Hematopoietic multipotent progenitor cell (in vitro differentiated cells): ENCODE results near the gene FOXO1. TPM values are rescaled to one million over a fixed set of nuclear protein-coding genes. Genes with fewer than 3 reads are reported as not detected.

Source experiments
- DNase-seq, 3 donors: peaks; one replicate each; pipeline ENCODE4 v3.0.0-alpha.2; 2011 to 2015; ENCODE audit warnings: low read depth in 2 of 3, low spot score in 2 of 3
- total RNA-seq: library from RNA; depleted of rRNA; stranded (reverse); fragments of >200 nt; gene quantifications from one replicate; pipeline ENCODE4 v1.2.3, GENCODE V29; 2012

FOXO1 gene
- total RNA-seq, 1 donor: 21.8 TPM

DNA sequence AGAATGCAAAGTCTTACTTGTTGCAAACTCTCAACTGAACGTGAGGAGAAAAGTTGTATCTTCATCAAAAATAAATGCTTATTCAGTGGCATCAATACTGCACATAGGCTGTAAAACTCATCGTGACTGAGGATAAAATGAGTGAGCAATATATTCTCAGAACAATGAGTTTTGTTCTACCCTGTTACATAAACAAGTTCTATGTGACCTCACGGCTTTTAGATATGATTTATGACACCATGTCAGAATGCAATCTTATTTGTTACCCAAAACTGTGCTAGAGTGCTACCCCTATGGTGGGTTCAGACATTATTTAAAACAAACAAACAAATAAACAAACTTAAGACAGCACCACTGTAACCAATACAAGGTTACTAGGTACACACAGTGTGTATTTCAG is 55.4 kb downstream of the FOXO1 start:
- DNase-seq: no peak

DNA sequence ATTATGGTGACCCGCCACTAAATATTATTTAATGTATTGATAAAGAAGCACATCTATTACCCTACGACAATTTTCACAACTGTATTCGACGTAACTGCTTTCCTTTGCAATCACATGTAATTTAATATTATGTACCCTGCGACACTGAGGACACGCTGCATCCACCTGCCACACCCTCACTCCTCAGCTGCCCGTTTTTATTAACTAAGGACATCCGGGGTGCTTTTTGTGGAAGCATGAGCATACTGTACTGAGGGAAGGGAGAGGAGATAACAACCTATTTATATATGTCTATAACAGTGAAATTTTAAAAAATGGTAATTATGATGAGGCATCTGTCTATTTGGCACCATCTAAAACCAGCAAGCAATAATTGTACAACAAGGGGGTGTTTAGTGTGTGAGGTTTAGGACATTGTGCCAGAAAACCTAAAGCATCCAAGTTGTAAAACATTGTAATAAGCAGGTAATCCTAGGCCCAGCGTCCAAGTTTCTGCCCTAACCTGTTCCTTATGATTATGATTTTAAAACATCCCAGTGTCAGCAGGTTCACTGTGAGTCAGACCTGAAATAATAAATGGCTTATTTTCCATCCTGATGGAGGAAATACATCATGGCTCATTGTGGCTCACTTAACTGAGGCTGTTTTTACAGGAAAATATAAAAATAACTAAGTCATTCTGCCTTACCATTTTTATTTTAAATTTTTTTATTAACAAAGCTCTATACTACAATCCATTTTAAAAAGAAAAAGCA is 56.3 kb downstream of the FOXO1 start:
- DNase-seq: no peak

DNA sequence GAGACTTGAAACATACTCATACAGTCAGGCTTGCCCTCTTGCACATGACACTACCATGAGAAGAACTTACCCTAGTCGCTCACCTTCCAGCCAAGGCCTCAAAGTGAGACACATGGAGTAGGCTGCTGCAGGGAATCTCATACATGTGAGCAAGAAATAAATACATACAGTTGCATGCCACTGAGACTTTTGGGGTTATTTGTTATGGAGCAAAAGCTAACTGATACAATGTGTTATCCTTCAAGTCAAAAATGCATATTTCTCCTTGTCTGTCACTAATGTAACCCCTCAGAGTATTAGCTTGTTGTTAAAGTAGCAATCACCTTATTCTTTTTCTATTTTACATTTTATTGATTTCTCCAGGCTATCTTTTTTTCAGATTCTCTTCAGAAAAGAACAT is 58.1 kb downstream of the FOXO1 start:
- DNase-seq: no peak

- no peak for DNase-seq
Observed at GRCh38 chr13:40605573-40605972, 60.9 kb downstream of the FOXO1 start.

- DNase-seq: no peak
Observed at GRCh38 chr13:40604135-40604534, 62.3 kb downstream of the FOXO1 start.

- DNase-seq: no peak
Observed at GRCh38 chr13:40600149-40600751, 66.2 kb downstream of the FOXO1 start.

DNA sequence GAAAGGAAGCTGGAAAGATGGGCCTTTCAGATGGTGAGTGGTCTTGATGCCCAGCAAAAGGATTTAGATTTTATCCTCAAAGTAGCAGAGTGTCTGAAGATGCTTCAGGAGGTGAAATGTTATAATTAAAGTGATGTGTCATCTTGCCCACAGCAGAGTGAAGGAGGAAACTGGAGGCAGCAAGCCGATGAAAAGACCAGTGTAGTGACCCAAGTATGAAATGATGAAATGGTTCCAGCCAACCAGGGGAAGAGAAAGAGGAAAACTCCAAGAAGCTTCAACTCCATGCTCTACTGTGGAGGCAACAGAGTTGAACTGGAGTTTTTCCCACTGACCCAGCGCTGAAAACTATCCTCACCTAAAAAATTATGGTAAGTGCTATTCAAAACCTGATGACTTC is 66.7 kb downstream of the FOXO1 start:
- no peak for DNase-seq

GRCh38 chr13:40599124-40599523 is 67.3 kb downstream of the FOXO1 start:
- DNase-seq: no peak

DNA sequence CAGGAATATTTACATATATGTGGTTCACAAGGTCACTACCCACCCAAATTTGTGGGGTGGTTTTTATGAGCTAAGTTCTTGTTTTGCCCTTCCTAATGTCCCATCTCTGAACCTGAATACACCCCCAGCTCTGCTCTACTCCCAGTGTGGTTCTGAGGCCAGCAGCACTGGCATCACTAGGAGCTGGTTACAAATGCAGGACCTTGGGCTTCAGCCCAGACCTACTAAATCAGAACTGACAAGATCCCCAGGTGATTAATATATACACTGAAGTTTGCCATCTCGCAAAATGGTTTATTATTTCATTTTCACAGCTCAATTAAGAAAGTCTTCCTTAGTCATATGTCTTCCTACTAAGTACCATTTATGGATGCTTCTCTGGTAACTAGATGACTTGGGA is 67.9 kb downstream of the FOXO1 start:
- DNase-seq: no peak

DNA sequence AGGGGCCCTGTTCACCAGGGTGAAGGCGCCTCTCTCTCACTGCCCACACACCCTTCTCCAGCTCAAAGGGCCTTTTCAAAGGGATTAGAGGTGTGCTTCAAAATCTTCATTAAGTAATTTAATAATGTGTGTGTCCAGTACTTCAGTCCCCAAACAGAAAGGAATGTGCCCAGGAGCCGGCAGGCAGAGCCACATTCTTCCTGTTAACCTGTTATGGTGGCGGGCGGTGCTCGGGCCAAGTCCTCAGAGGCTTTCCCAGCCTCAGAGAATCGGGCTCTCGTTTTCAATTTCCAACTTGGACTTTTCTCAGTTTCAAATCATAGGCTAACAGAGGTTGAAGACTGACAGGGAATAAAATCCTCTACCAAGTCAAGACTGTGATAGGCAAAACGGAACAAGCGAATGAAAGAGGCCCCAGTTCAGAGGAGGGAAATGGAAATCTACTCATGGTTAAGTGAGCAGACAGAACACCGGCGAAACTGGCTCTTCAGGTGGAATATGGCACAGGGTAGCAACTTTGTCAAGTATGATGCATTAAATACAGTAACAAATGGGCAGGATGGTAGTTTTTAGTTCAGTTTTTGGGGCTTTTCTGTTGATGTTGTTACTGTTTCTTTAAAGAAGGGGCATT is 68.6 kb downstream of the FOXO1 start:
- DNase-seq: no peak

DNA sequence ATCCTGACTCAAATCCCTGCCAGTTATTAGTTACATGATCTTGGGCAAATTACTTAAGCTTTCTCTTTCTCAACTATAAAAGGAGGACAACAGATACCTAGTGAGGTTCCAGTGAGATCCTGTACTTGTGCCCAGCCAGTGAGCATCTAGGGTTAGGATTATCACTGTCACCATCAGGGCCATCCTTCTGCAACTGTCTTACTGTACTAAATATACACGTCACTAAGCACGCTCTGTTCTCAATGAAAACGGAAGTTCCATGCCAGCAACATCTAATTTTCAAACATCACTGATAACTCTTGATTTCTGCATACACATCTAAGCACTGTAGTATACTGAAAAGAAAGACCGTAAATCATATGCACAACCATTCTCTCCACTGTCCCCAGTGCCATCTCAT is 70.0 kb downstream of the FOXO1 start:
- no peak for DNase-seq

DNA sequence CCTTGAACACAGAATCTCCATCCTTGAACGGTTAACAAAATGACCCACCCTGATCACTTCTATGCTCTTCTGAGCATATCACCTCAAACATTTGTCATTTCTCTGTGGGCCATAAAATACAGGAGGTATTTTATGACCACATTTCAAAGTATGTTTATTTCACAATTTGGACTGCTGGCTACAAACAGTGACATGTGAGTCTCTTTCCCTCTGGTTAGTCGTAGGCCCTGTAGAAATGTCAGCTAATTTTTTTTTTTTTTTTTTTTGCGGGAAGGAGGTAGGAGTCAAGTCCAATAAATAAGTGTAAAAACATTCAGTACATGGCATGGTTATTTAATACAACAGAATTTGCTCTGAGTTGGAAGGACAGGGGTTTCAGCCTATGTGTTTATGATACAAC is 70.7 kb downstream of the FOXO1 start:
- DNase-seq: no peak

GRCh38 chr13:40592035-40592434 is 74.4 kb downstream of the FOXO1 start:
- no peak for DNase-seq

DNA sequence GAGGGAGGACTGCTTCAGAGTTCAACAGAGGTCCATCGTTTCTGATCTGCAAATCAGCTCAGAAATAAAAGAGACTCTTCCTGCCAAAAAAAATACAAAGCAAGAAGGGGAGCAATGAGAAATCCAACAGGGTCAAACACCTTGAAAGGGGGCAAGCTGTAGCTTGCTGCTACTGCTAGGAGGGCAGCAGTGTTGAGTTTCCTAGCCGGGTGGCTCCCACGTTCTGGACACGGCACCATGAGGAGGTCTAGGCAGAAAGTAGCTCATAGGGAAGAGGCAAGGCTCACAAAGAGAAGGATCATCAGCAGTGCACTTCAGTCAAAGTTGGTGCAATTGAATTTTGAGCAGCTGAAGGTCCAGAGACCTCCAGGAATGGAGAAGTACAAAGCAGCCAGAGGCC is 75.3 kb downstream of the FOXO1 start:
- DNase-seq: no peak

GRCh38 chr13:40590112-40590862 is 76.2 kb downstream of the FOXO1 start:
- no peak for DNase-seq

- peak in 2 of 3 donors; percentile 52 to 56 for DNase-seq
Observed at GRCh38 chr13:40589285-40590109, 76.9 kb downstream of the FOXO1 start.

DNA sequence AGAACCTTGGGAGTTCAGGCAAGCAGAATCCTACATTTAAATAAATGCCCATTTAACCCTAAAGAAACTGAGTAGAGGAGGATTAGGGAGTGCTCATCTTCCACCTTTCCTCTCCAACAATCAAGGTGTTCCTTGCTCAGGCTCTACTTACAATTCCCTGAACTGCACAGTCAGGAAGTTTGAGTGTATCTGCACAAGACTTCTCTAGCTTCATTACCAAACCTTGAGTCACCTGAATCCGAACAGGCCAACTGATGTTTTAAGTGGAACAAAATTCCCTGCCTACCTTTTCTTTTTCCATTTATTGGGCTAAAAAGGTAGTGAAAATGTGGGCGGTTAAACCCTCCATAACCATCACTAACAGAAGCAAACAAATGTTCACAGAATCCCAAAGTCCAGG is 78.3 kb downstream of the FOXO1 start:
- no peak for DNase-seq

DNA sequence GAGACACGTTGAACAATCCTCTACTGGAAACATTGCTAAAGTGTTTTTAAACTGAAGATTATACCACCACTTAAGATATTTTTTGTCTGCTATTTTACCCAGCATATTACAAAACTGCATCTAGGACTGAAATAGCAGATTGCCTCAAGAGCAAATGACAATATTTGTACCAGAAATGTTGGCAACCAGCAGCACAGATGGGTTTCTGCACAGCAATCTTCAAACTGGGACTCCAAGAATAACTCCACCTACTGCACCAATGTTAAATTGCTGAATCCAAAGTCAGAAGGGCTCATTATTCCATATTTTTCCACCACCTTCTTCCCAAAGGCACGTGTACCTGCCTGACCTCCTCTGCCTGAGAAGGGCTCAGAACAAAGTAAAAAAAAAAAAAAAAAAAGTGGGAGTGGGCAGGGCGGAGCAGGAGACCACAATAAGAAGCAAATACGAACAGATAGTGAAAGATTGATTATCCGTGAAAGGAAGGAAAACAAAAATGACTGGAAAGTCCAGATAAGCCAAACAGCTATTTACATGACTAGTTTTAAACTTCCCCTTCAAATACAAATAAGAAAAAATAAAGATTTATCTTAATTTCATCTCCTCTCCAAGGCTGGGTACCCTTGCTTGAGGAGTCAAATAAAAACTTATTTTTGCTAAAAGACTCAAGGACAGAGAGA is 79.4 kb downstream of the FOXO1 start:
- DNase-seq: peak in 2 of 3 donors; percentile 26 to 46

GRCh38 chr13:40585911-40586471 is 80.5 kb downstream of the FOXO1 start:
- DNase-seq: peak in 1 of 3 donors; percentile 23

- DNase-seq: no peak
Observed at GRCh38 chr13:40583738-40584137, 82.7 kb downstream of the FOXO1 start.
